ENCODE results near the gene TCOF1.
"Not testable (repeated sequence)": the region's sequence is repeated elsewhere in the genome, so short reads cannot be mapped to it uniquely, and the experiment has no call there.

Gene TCOF1

GRCh38 chr5:150409638-150410523 is 52.4 kb downstream of the TCOF1 start:
- DNase-seq: peak; percentile 87
- in situ Hi-C loops (cut with HindIII; ENCODE audit: low pct_ligation_motif_present, low pct_unique_long_range_greater_than_20kb, low sequenced_read_pairs): no loop called here

- in situ Hi-C loops (cut with HindIII; ENCODE audit: low pct_ligation_motif_present, low pct_unique_long_range_greater_than_20kb, low sequenced_read_pairs): no loop called here
- peak; percentile 78 for DNase-seq
Measured at GRCh38 chr5:150410524-150411244, 53.2 kb downstream of the TCOF1 start.

GRCh38 chr5:150411245-150411979 is 53.9 kb downstream of the TCOF1 start:
- DNase-seq: peak; percentile 29
- in situ Hi-C loops (cut with HindIII; ENCODE audit: low pct_ligation_motif_present, low pct_unique_long_range_greater_than_20kb, low sequenced_read_pairs): no loop called here

- in situ Hi-C loops (cut with HindIII; ENCODE audit: low pct_ligation_motif_present, low pct_unique_long_range_greater_than_20kb, low sequenced_read_pairs): no loop called here
- peak; percentile 86 for DNase-seq
Measured at GRCh38 chr5:150412319-150413175, 55.0 kb downstream of the TCOF1 start, which contains the start of gene CD74. CD74 (minus strand) TSS chr5:150412910; CDS start chr5:150412749, 161 bp downstream.

- no peak for DNase-seq
- in situ Hi-C loops (cut with HindIII; ENCODE audit: low pct_ligation_motif_present, low pct_unique_long_range_greater_than_20kb, low sequenced_read_pairs): no loop called here
Measured at GRCh38 chr5:150413176-150413901, 55.8 kb downstream of the TCOF1 start.

- DNase-seq; in situ Hi-C loops (cut with HindIII; ENCODE audit: low pct_ligation_motif_present, low pct_unique_long_range_greater_than_20kb, low sequenced_read_pairs): not testable (repeated sequence)
Measured at GRCh38 chr5:150413902-150414790, 56.6 kb downstream of the TCOF1 start.

- DNase-seq: no peak
- in situ Hi-C loops (cut with HindIII; ENCODE audit: low pct_ligation_motif_present, low pct_unique_long_range_greater_than_20kb, low sequenced_read_pairs): no loop called here
Measured at GRCh38 chr5:150419630-150420270, 62.3 kb downstream of the TCOF1 start.

- in situ Hi-C loops (cut with HindIII; ENCODE audit: low pct_ligation_motif_present, low pct_unique_long_range_greater_than_20kb, low sequenced_read_pairs): no loop called here
- no peak for DNase-seq
Measured at GRCh38 chr5:150422075-150422474, 64.6 kb downstream of the TCOF1 start.

GRCh38 chr5:150422758-150423157 is 65.3 kb downstream of the TCOF1 start:
- DNase-seq: no peak
- in situ Hi-C loops (cut with HindIII; ENCODE audit: low pct_ligation_motif_present, low pct_unique_long_range_greater_than_20kb, low sequenced_read_pairs): no loop called here

- DNase-seq; in situ Hi-C loops (cut with HindIII; ENCODE audit: low pct_ligation_motif_present, low pct_unique_long_range_greater_than_20kb, low sequenced_read_pairs): not testable (repeated sequence)
Measured at GRCh38 chr5:150426165-150426564, 68.7 kb downstream of the TCOF1 start.

- DNase-seq: no peak
- in situ Hi-C loops (cut with HindIII; ENCODE audit: low pct_ligation_motif_present, low pct_unique_long_range_greater_than_20kb, low sequenced_read_pairs): no loop called here
Measured at GRCh38 chr5:150428106-150428876, 70.8 kb downstream of the TCOF1 start.

GRCh38 chr5:150428978-150429377 is 71.5 kb downstream of the TCOF1 start:
- in situ Hi-C loops (cut with HindIII; ENCODE audit: low pct_ligation_motif_present, low pct_unique_long_range_greater_than_20kb, low sequenced_read_pairs): no loop called here

GRCh38 chr5:150429410-150429873 is 71.9 kb downstream of the TCOF1 start:
- no peak for DNase-seq
- in situ Hi-C loops (cut with HindIII; ENCODE audit: low pct_ligation_motif_present, low pct_unique_long_range_greater_than_20kb, low sequenced_read_pairs): no loop called here

More at GRCh38 chr5:150428978-150429377, 71.5 kb downstream of the TCOF1 start:
- no peak for DNase-seq

- in situ Hi-C loops (cut with HindIII; ENCODE audit: low pct_ligation_motif_present, low pct_unique_long_range_greater_than_20kb, low sequenced_read_pairs): no loop called here
- DNase-seq: no peak
Measured at GRCh38 chr5:150431048-150431447, 73.6 kb downstream of the TCOF1 start.

GRCh38 chr5:150431574-150431973 is 74.1 kb downstream of the TCOF1 start:
- in situ Hi-C loops (cut with HindIII; ENCODE audit: low pct_ligation_motif_present, low pct_unique_long_range_greater_than_20kb, low sequenced_read_pairs): no loop called here
- DNase-seq: no peak
